Hematopoietic multipotent progenitor cell (in vitro differentiated cells): ENCODE data around the gene S100B. TPM values are rescaled to one million over a fixed set of nuclear protein-coding genes. Genes with fewer than 3 reads are reported as not detected.

Experiments
- DNase-seq, 3 donors: peaks; one replicate each; pipeline ENCODE4 v3.0.0-alpha.2; 2011 to 2015; ENCODE audit warnings: low read depth in 2 of 3, low spot score in 2 of 3
- total RNA-seq: library from RNA; depleted of rRNA; stranded (reverse); fragments of >200 nt; gene quantifications from one replicate; pipeline ENCODE4 v1.2.3, GENCODE V29; 2012

S100B gene
- total RNA-seq, 1 donor: 0.81 TPM

DNA sequence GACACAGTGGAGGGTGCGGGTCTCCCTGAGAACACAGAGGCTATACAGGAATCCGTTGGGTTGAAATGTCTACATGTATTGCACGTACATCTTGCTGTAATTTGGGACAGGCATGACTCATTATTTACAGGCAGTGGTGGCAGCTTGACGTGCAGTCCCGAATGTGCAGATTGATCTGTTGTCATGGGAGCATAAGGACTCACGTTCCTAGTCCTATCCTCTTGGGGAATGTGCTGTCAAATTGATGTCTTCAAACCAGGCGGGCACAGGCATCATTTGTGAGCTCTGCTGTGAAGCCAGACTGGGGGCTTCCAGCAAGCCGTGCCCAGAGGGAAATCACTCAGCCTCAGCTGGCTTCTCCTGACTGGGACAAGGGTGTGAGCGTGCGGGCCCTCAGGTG is 40.5 kb downstream of the S100B start:
- DNase-seq: no peak

DNA sequence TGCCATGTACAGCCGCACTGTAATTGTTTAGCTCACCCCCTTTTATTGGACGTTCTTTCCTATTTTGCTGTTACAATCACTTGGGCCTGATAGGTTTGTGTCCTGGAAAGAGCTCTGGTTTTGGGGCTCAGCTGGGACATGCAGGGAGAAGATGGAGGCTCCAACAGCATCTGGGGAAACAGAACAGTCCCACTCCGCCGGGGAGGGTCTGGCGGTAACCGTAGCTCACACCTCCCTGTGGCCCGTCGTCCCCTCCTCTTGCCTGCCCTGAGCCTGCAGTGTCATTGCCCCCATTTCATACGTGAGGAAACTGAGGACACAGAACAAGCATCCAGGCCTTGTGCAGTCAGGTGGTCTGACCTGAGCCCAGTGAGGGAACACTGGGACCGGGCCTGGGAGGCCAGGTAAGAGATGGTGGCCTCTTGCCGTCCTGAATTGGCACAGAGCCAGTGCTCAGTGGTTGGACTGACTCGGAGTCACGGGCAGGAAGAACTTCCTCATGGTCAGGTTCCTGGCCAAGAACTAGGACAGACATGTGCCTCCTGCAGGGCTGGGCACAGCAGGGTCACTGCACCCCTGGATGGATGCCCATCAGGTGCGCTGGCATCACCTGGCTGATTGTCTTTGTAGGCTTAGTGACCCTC is 41.8 kb downstream of the S100B start:
- no peak for DNase-seq

- no peak for DNase-seq
Observed at GRCh38 chr21:46562472-46562871, 42.4 kb downstream of the S100B start.

DNA sequence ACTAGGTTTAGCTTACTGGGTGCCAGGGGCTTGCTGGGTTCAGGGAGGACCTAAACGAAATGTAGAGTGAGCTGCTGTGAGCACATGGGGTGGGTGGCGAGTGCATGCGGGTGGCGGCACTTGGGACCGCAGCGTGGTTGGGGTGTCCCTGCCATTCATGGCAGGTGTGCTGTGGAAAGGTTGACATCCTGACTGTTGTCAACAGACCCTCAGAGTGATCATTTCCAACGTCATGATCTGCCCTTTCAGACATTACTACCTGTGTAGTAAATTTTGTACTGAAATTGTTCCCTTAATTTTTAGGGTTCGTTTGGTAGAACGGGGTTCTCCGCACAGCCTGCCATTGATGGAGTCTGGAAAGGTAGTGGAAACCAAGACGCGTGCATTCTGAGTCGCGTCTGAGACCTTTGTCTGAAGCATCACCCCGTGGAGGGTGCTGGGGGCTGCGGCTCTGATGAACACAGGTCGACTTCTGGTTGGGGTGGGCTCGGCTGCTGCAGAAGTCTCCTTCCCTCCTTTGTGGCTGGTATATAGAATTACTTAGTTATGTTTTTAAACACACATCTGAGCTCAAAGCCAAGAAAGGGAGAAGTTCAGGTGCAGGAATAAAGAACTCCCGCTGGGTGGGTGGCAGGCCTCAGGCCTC is 43.3 kb downstream of the S100B start:
- no peak for DNase-seq

DNA sequence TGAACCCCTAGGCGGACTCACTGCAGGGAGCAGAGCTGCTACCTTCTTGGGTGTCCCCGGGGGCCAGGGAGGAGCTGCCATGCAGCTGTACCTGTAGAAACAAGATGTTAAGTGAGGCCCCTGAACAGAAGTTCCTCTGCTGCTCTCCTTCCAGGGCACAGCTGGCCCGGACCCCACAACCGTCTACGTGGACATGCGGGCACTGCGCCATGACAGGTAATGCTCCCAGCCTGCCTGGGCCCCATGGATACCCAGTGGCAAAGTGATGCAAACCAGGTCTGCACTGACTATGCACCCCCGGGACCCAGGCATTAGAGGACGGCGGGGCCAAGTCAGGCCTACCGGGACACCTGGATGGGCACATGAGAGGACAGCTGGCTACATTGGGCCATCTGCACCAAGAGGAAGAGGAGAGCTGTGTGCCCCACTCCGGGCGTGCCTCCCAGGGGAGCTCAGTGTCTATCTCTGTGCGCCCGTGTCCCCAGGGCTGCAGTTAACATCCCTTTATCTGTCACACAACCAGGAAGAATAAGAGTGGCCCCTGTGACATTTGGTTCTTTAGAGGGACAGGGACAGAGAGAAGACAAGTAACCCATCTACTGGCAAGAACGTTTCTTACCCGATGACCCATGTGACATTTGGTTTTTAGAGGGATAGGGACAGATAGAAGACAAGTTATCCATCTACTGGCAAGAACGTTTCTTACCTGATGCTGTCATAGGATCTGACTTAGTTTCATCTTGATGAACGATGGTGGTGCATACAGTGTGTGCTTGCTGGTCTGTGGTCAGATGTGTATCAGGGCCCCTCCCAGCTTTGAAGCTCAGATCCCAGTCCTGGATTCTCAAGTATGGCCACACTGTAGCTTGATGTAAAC is 44.1 kb downstream of the S100B start:
- DNase-seq: no peak

GRCh38 chr21:46559291-46559983 is 45.4 kb downstream of the S100B start:
- peak in 1 of 3 donors; percentile 44 for DNase-seq

DNA sequence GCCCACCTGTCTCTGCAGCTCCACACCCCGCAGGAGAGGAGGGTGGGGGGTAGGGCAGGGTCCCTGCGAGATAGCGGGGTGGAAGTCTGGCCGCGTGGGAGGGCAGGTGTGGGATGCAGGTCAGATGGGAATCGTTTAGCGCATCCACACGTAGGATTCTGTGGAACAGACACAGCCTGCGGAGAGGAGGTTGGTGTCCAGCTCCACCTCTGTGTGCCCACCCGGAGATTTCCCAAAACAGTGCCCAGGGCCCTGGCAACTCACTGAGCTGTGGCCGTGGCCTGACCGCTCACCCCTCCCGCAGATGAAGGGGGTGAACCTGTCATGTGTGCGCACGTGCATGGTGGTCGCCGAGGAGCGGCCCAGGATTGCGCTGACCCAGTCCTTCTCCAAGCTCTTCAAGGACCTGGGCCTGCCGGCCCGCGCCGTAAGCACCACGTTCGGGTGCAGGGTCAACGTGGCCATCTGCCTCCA is 46.9 kb downstream of the S100B start:
- DNase-seq: no peak

- no peak for DNase-seq
Observed at GRCh38 chr21:46557469-46557868, 47.4 kb downstream of the S100B start.

- no peak for DNase-seq
Observed at GRCh38 chr21:46556802-46557201, 48.1 kb downstream of the S100B start.

DNA sequence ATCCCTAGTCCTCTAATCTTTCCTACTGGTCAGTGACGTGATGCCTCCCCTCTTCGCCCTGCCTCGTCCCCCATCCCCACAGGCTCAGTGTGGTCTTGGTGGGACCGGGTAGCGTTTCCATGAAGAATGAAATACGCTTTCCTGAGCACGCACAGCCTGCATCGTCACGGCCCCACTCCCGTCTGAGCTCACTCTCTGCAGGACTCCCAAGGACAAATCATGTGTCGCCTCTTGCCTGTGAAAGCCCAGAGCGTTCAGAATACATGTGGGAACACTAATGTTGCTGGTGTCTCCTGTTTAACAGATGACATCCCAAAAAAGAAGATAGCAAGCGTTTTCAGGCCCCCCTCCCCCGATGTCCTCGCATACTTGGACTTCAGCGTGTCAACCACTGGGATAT is 49.2 kb downstream of the S100B start:
- DNase-seq: no peak

- DNase-seq: no peak
Observed at GRCh38 chr21:46555225-46555617, 49.7 kb downstream of the S100B start.

- no peak for DNase-seq
Observed at GRCh38 chr21:46554431-46555224, 50.3 kb downstream of the S100B start.

DNA sequence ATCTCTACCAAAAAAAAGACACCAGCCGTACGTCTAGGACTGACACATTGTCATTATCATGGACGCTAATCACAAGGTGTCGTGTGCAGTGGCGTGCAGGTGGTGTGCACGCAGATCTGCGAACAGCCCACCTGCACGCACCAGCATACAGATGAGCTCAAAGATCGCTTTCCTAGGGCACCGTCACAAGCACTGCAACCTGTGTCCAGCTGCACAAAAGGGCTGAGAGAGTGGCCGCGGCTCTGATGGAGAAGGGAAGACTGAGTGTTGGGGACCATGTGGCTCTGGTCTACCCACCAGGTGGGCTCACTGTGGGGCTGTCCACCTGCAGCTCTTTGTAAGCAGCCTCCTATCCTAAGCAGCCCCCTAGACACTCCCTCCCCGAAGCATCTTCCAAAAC is 50.9 kb downstream of the S100B start:
- no peak for DNase-seq

GRCh38 chr21:46552865-46553379 is 52.0 kb downstream of the S100B start:
- no peak for DNase-seq

GRCh38 chr21:46552274-46552673 is 52.6 kb downstream of the S100B start:
- DNase-seq: peak in 2 of 3 donors; percentile 44 to 70

GRCh38 chr21:46551636-46552241 is 53.1 kb downstream of the S100B start:
- DNase-seq: peak in 2 of 3 donors; percentile 59 to 62

GRCh38 chr21:46550116-46550941 is 54.6 kb downstream of the S100B start:
- peak in 1 of 3 donors; percentile 37 for DNase-seq

DNA sequence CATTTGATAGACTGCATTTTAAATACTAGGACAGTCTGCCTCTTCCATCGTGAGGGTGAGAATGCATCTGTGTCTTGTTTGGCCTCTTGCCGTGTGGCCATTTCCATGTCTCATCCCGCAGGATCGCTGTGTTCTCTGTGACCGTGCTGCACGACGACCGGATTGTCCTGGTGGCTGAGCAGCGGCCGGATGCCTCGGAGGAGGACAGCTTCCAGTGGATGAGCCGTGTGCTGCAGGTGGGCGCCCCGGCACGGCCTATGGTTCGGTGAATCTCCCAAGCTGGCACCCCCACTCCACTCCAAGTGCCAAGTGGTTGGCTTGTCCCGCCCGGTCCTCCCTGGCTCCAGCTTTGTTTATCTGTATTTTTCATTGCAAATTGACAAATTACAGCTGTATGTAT is 55.2 kb downstream of the S100B start:
- no peak for DNase-seq
